IMR-90 (cell line): Measurements from ENCODE around the gene MMP20. TPM values are rescaled to one million over a fixed set of nuclear protein-coding genes. Genes with fewer than 3 reads are reported as not detected.

Experiments
- ATAC-seq: fragments of 200-7000 bp; cut with Tn5 transposase; 2 replicates; pipeline ENCODE4 v1.9.1; 2020; ENCODE audit warnings: low read depth, mild to moderate bottlenecking, moderate library complexity
- BruUV-seq: library from RNA; stranded (reverse); fragments of 400-500 nt; replicated peaks from 2 replicates; lab custom pipeline; 2021; lab: Mats Ljungman, UMichigan
- CTCF ChIA-PET: fragments of 300-600 bp; formaldehyde crosslinking; extraction: SDS; loops from one replicate; lab custom pipeline; 2021; ENCODE audit warnings: antibody characterized with exemption; lab: Yijun Ruan, JAX
- POLR2A ChIA-PET: fragments of 300-600 bp; sonication (Branson Sonifier 250); formaldehyde crosslinking; loops from one replicate; lab custom pipeline; 2022; ENCODE audit warnings: antibody characterized with exemption; ENCODE audit not compliant: unreplicated experiment; lab: Charles Lee
- DNase-seq: peaks from one replicate; pipeline ENCODE4 v3.0.0; 2013
- H2AFZ ChIP-seq: replicated peaks from 2 replicates; pipeline ENCODE3; 2013; ENCODE audit warnings: low read length, mild to moderate bottlenecking; ENCODE audit not compliant: poor library complexity
- H2AK5ac ChIP-seq: 2 replicates; pipeline ENCODE4 v1.6.1; 2013; ENCODE audit warnings: low read depth, low read length, inconsistent platforms
- H2AK9ac ChIP-seq: replicated peaks from 2 replicates; pipeline ENCODE3; 2013; ENCODE audit warnings: mild to moderate bottlenecking, low read depth, low read length, moderate library complexity; ENCODE audit not compliant: poor library complexity
- H2BK120ac ChIP-seq: 2 replicates; pipeline ENCODE4 v1.6.1; 2013; ENCODE audit warnings: low read depth, low read length, inconsistent platforms
- H2BK15ac ChIP-seq: 3 replicates; pipeline ENCODE4 v1.6.1; 2013; ENCODE audit warnings: low read depth, low read length, inconsistent platforms
- H2BK20ac ChIP-seq: 2 replicates; pipeline ENCODE4 v1.6.1; 2013; ENCODE audit warnings: low read depth, mild to moderate bottlenecking, inconsistent platforms, low read length, moderate library complexity
- H2BK5ac ChIP-seq: 2 replicates; pipeline ENCODE4 v1.6.1; 2013; ENCODE audit warnings: mild to moderate bottlenecking, low read depth, low read length, inconsistent platforms; ENCODE audit not compliant: poor library complexity, severe bottlenecking
- H3K14ac ChIP-seq: replicated peaks from 2 replicates; pipeline ENCODE4 v1.6.1; 2013; ENCODE audit warnings: low read depth, low read length, inconsistent platforms
- H3K18ac ChIP-seq: 2 replicates; pipeline ENCODE4 v1.6.1; 2013; ENCODE audit warnings: low read depth, low read length, control low read depth
- H3K23ac ChIP-seq: 2 replicates; pipeline ENCODE4 v1.6.1; 2013; ENCODE audit warnings: low read depth, low read length, inconsistent platforms
- H3K27ac ChIP-seq: 2 replicates; pipeline ENCODE4 v1.5.1; 2013; ENCODE audit warnings: mild to moderate bottlenecking, control low read depth, low read length; ENCODE audit not compliant: insufficient read depth
- H3K27me3 ChIP-seq: 2 replicates; pipeline ENCODE4 v1.6.1; 2013; ENCODE audit warnings: low read length; ENCODE audit not compliant: control insufficient read depth, insufficient read depth
- H3K36me3 ChIP-seq: 2 replicates; pipeline ENCODE4 v1.6.1; 2013; ENCODE audit warnings: low read length, mixed read lengths; ENCODE audit not compliant: control insufficient read depth, insufficient read depth
- H3K4ac ChIP-seq: 2 replicates; pipeline ENCODE4 v1.6.1; 2013; ENCODE audit warnings: low read depth, low read length, inconsistent platforms
- H3K4me1 ChIP-seq: 2 replicates; pipeline ENCODE4 v1.6.1; 2013; ENCODE audit warnings: low read length, mixed read lengths; ENCODE audit not compliant: control insufficient read depth, insufficient read depth
- H3K4me2 ChIP-seq: 2 replicates; pipeline ENCODE4 v1.6.1; 2013; ENCODE audit warnings: low read depth, mild to moderate bottlenecking, control low read depth, low read length, moderate library complexity
- H3K4me3 ChIP-seq: 2 replicates; pipeline ENCODE4 v1.5.1; 2013; ENCODE audit warnings: low read depth, mild to moderate bottlenecking, control low read depth, low read length, moderate library complexity; ENCODE audit not compliant: insufficient read depth
- H3K56ac ChIP-seq: 2 replicates; pipeline ENCODE4 v1.6.1; 2013; ENCODE audit warnings: low read length, inconsistent platforms; ENCODE audit not compliant: insufficient read depth; ENCODE audit errors: extremely low read depth
- H3K79me1 ChIP-seq, 2 experiments: 2 replicates each; pipeline ENCODE4 v1.6.1; 2013; ENCODE audit warnings: low read length in 2 of 2, inconsistent platforms in 1 of 2, low read depth in 1 of 2
- H3K9ac ChIP-seq: 2 replicates; pipeline ENCODE4 v1.6.1; 2013; ENCODE audit warnings: low read depth, low read length, control low read depth
- H3K9me1 ChIP-seq: 2 replicates; pipeline ENCODE4 v1.6.1; 2013; ENCODE audit warnings: low read length, inconsistent platforms; ENCODE audit not compliant: insufficient read depth
- H3K9me3 ChIP-seq: 2 replicates; pipeline ENCODE4 v1.6.1; 2013; ENCODE audit warnings: low read length; ENCODE audit not compliant: control insufficient read depth, insufficient read depth
- H4K20me1 ChIP-seq: 2 replicates; pipeline ENCODE4 v1.6.1; 2013; ENCODE audit warnings: low read length, inconsistent platforms; ENCODE audit not compliant: insufficient read depth
- H4K5ac ChIP-seq: 2 replicates; pipeline ENCODE4 v1.6.1; 2013; ENCODE audit warnings: mild to moderate bottlenecking, low read depth, low read length, control low read depth
- H4K8ac ChIP-seq, 2 experiments: 2 replicates each; pipeline ENCODE4 v1.6.1; 2013; ENCODE audit warnings: low read depth in 2 of 2, low read length in 2 of 2, control low read depth in 1 of 2, inconsistent platforms in 1 of 2
- H4K91ac ChIP-seq: 2 replicates; pipeline ENCODE4 v1.6.1; 2013; ENCODE audit warnings: low read depth, low read length, inconsistent platforms; ENCODE audit not compliant: insufficient read depth
- BHLHE40 ChIP-seq: fragments of 150-350 bp; IDR thresholded peaks from 2 replicates; pipeline ENCODE4 v1.6.1; 2016; ENCODE audit warnings: mild to moderate bottlenecking, low read depth, low read length
- CEBPB ChIP-seq: IDR thresholded peaks from 2 replicates; pipeline ENCODE4 v1.6.1; 2012; ENCODE audit warnings: low read depth, low read length, improper control_type of control experiment
- CHD1 ChIP-seq: IDR thresholded peaks from 2 replicates; pipeline ENCODE4 v1.6.1; 2012; ENCODE audit warnings: low read depth, low read length, improper control_type of control experiment
- CTCF ChIP-seq: conservative IDR thresholded peaks from 2 replicates; pipeline ENCODE4 v1.5.1; 2012; ENCODE audit warnings: mild to moderate bottlenecking, low read depth, low read length, improper control_type of control experiment
- ELK1 ChIP-seq: fragments of 150-350 bp; IDR thresholded peaks from 2 replicates; pipeline ENCODE4 v1.6.1; 2016; ENCODE audit warnings: low read depth, mild to moderate bottlenecking, low read length, moderate library complexity, borderline replicate concordance
- MAFK ChIP-seq: IDR thresholded peaks from 2 replicates; pipeline ENCODE4 v1.6.1; 2012; ENCODE audit warnings: low read depth, low read length, improper control_type of control experiment
- MAZ ChIP-seq: IDR thresholded peaks from 2 replicates; pipeline ENCODE4 v1.6.1; 2012; ENCODE audit warnings: low read depth, mild to moderate bottlenecking, low read length, improper control_type of control experiment, moderate library complexity, borderline replicate concordance
- NFE2L2 ChIP-seq: fragments of 150-350 bp; IDR thresholded peaks from 2 replicates; pipeline ENCODE4 v1.6.1; 2016; ENCODE audit warnings: low read depth, mild to moderate bottlenecking, low read length
- POLR2A ChIP-seq: IDR thresholded peaks from 2 replicates; pipeline ENCODE4 v1.6.1; 2012; ENCODE audit warnings: mild to moderate bottlenecking, low read depth, low read length
- RAD21 ChIP-seq: IDR thresholded peaks from 2 replicates; pipeline ENCODE4 v1.6.1; 2012; ENCODE audit warnings: low read length, improper control_type of control experiment
- RCOR1 ChIP-seq: IDR thresholded peaks from 2 replicates; pipeline ENCODE4 v1.6.1; 2012; ENCODE audit warnings: mild to moderate bottlenecking, low read length, improper control_type of control experiment; ENCODE audit not compliant: insufficient replicate concordance
- RFX5 ChIP-seq: IDR thresholded peaks from 2 replicates; pipeline ENCODE4 v1.8.0; 2012; ENCODE audit warnings: low read depth, mild to moderate bottlenecking, low read length, moderate library complexity
- SMC3 ChIP-seq: fragments of 150-350 bp; IDR thresholded peaks from 2 replicates; pipeline ENCODE4 v1.6.1; 2016; ENCODE audit warnings: low read depth, mild to moderate bottlenecking, antibody characterized with exemption, low read length, moderate library complexity
- WGBS, 2 experiments: methylation state at CpG; one replicate each; pipeline versions ENCODE4 v1.1.5 to v1.1.7; 2013; ENCODE audit warnings: missing lambda C conversion rate in 2 of 2; ENCODE audit not compliant: insufficient read length in 1 of 2; ENCODE audit errors: extremely low coverage in 2 of 2; 5-methylcytosine and 5-hydroxymethylcytosine counted together
- dilution Hi-C: fragments of 300-500 bp; cut with HindIII; formaldehyde crosslinking; loops from one replicate; pipeline ENCODE4 v1.14.3; 2018; ENCODE audit warnings: low sequenced_read_pairs; ENCODE audit not compliant: unreplicated experiment
- in situ Hi-C: fragments of 300-500 bp; cut with MboI; formaldehyde crosslinking; loops from 3 replicates; pipeline ENCODE4 v1.14.3; 2019; ENCODE audit warnings: low sequenced_read_pairs, inconsistent platforms, mixed read lengths
- intact Hi-C: fragments of 100-400 bp; cut with micrococcal nuclease; formaldehyde crosslinking; loops from 2 replicates; pipeline ENCODE4 v1.10.0; 2022
- polyA plus RNA-seq, 3 experiments: library from polyadenylated mRNA; depleted of rRNA; stranded (reverse); fragments of >200 nt; gene quantifications; 2 replicates each; pipeline ENCODE4 v1.2.3, GENCODE V29; 2012; ENCODE audit warnings: low replicate concordance in 1 of 3
- total RNA-seq: library from RNA; depleted of rRNA; stranded (reverse); fragments of >200 nt; gene quantifications from 2 replicates; pipeline ENCODE4 v1.2.3, GENCODE V29; 2012

Gene MMP20
- total and polyA plus RNA-seq, 2 of the 4 experiments (the other 2 are of a cell fraction) = not detected

GRCh38 chr11:102640946-102641345 lies 15.8 kb upstream of the MMP20 start:
- H3K79me1 ChIP-seq = no peaks in the 10 kb centered on the region
- dilution Hi-C loops = no loop called here
- H2BK120ac ChIP-seq = no peak overlapping the region
- peak overlapping the region; percentile 37 for H2AK9ac ChIP-seq
- H4K20me1 ChIP-seq = no peaks in the 10 kb centered on the region
- H3K56ac ChIP-seq = no peak overlapping the region
- H2BK15ac ChIP-seq = no peak overlapping the region
- no peak overlapping the region for H3K4ac ChIP-seq
- no peak for DNase-seq
- H3K4me3 ChIP-seq = no peak overlapping the region
- TF ChIP-seq MAZ (no peak), MAFK (no peak), POLR2A (no peak), RAD21 (no peak), CEBPB (no peak), BHLHE40 (no peak), ELK1 (no peak), RFX5 (no peak), CTCF (no peak), RCOR1 (no peak), CHD1 (no peak), SMC3 (no peak), NFE2L2 (no peak)
- intact Hi-C loops = no loop called here
- ATAC-seq = no peak
- H2AFZ ChIP-seq = peak overlapping the region; percentile 64
- no peak overlapping the region for H3K18ac ChIP-seq
- no peaks in the 10 kb centered on the region for H3K36me3 ChIP-seq
- H3K9ac ChIP-seq = no peak overlapping the region
- H2BK20ac ChIP-seq = no peak overlapping the region
- no peaks in the 10 kb centered on the region for H3K4me1 ChIP-seq
- ChIA-PET POLR2A (no interaction called here), CTCF (no interaction called here)
- no peak overlapping the region for H3K14ac ChIP-seq
- in situ Hi-C loops = no loop called here
- WGBS, 2 experiments = 55% methylated on average over 5 of the region's 8 CpGs; no CpG with 5 or more reads in 1 of the 2 experiments
- H4K5ac ChIP-seq = no peak overlapping the region
- H3K27me3 ChIP-seq = peaks cover 4% of the 10 kb centered on the region; the same call in 1 of the 2 replicates
- no peak overlapping the region for H3K4me2 ChIP-seq
- no TSS peak for BruUV-seq
- no peak overlapping the region for H2AK5ac ChIP-seq
- H3K9me1 ChIP-seq = no peaks in the 10 kb centered on the region
- H3K27ac ChIP-seq = no peak overlapping the region
- no peak overlapping the region for H4K8ac ChIP-seq
- H4K91ac ChIP-seq = no peak overlapping the region
- no peaks in the 10 kb centered on the region for H3K9me3 ChIP-seq
- H3K23ac ChIP-seq = no peak overlapping the region
- H2BK5ac ChIP-seq = no peak overlapping the region
